GM23338 (cell line): ENCODE results near the gene LRRC27. TPM values are rescaled to one million over a fixed set of nuclear protein-coding genes. Genes with fewer than 3 reads are reported as not detected.

Source experiments
- ATAC-seq: fragments of 200-7000 bp; cut with Tn5 transposase; 3 replicates; pipeline ENCODE4 v1.9.1; 2020
- DNase-seq: peaks from one replicate; pipeline ENCODE4 v3.0.0-alpha.2; 2015; ENCODE audit warnings: low spot score
- H2AFZ ChIP-seq: fragments of 200-600 bp; sonication (generic); 2 replicates; pipeline ENCODE4 v1.8.0; 2016; ENCODE audit warnings: antibody characterized with exemption, mild to moderate bottlenecking, moderate library complexity
- H3F3A ChIP-seq: fragments of 200-600 bp; sonication (generic); replicated peaks from 2 replicates; pipeline ENCODE4 v1.8.0; 2017; ENCODE audit warnings: antibody characterized with exemption, mixed run types, low read depth
- H3K27ac ChIP-seq: fragments of 200-600 bp; sonication (generic); 2 replicates; pipeline ENCODE4 v1.6.1; 2016; ENCODE audit warnings: low read depth
- H3K27me3 ChIP-seq: fragments of 200-600 bp; sonication (generic); 2 replicates; pipeline ENCODE4 v1.8.0; 2016; ENCODE audit warnings: mild to moderate bottlenecking, mixed run types, moderate library complexity; ENCODE audit not compliant: insufficient read depth
- H3K36me3 ChIP-seq: fragments of 200-600 bp; sonication (generic); 2 replicates; pipeline ENCODE4 v1.8.0; 2016; ENCODE audit warnings: mild to moderate bottlenecking; ENCODE audit not compliant: insufficient read depth
- H3K4me1 ChIP-seq: fragments of 200-600 bp; sonication (generic); 2 replicates; pipeline ENCODE4 v1.8.0; 2016; ENCODE audit warnings: mild to moderate bottlenecking, moderate library complexity; ENCODE audit not compliant: insufficient read depth
- H3K4me2 ChIP-seq: fragments of 200-600 bp; sonication (generic); 2 replicates; pipeline ENCODE4 v1.7.1; 2017; ENCODE audit warnings: mixed run types
- H3K4me3 ChIP-seq: fragments of 200-600 bp; sonication (generic); 2 replicates; pipeline ENCODE4 v1.6.1; 2016; ENCODE audit warnings: mixed run types
- H3K79me2 ChIP-seq: fragments of 200-600 bp; sonication (generic); replicated peaks from 2 replicates; pipeline ENCODE4 v1.8.0; 2017; ENCODE audit warnings: mild to moderate bottlenecking; ENCODE audit not compliant: insufficient read depth
- H3K9me2 ChIP-seq: fragments of 200-600 bp; sonication (generic); 2 replicates; pipeline ENCODE4 v1.8.0; 2017; ENCODE audit not compliant: insufficient read depth
- H4K20me1 ChIP-seq: fragments of 200-600 bp; sonication (generic); replicated peaks from 2 replicates; pipeline ENCODE4 v1.8.0; 2017; ENCODE audit warnings: mild to moderate bottlenecking; ENCODE audit not compliant: insufficient read depth
- H3K27ac Mint-ChIP-seq: 2 replicates; pipeline ENCODE4 v1.8.0; 2020; ENCODE audit warnings: inconsistent platforms, mild to moderate bottlenecking, moderate library complexity, mixed read lengths
- H3K27me3 Mint-ChIP-seq: 3 replicates; pipeline ENCODE4 v1.8.0; 2022; ENCODE audit warnings: low read depth, mild to moderate bottlenecking, moderate library complexity, mixed read lengths, inconsistent platforms; ENCODE audit not compliant: insufficient read depth, poor library complexity
- H3K36me3 Mint-ChIP-seq: 3 replicates; pipeline ENCODE4 v1.8.0; 2021; ENCODE audit warnings: low read depth, mild to moderate bottlenecking, inconsistent platforms, moderate library complexity, mixed read lengths
- H3K4me1 Mint-ChIP-seq: 3 replicates; pipeline ENCODE4 v1.8.0; 2020; ENCODE audit warnings: mild to moderate bottlenecking, inconsistent platforms, mixed read lengths
- H3K4me3 Mint-ChIP-seq: 3 replicates; pipeline ENCODE4 v1.8.0; 2021; ENCODE audit warnings: moderate library complexity, mild to moderate bottlenecking, inconsistent platforms, mixed read lengths
- H3K9me3 Mint-ChIP-seq: 3 replicates; pipeline ENCODE4 v1.8.0; 2020; ENCODE audit warnings: moderate library complexity, mild to moderate bottlenecking, inconsistent platforms, mixed read lengths
- CREB1 ChIP-seq: fragments of 250-450 bp; sonication (Bioruptor Pico); IDR thresholded peaks from 2 replicates; pipeline ENCODE4 v1.5.0; 2020; ENCODE audit warnings: low read depth, mild to moderate bottlenecking, moderate library complexity
- CTCF ChIP-seq, 2 experiments: fragments of 200-600 bp in 1 of 2; sonication (generic) in 1 of 2; conservative IDR thresholded peaks; 2 replicates each; pipeline versions ENCODE4 v1.5.1 to v1.6.1; 2016 to 2017; ENCODE audit warnings: antibody characterized with exemption in 2 of 2, low read depth in 2 of 2, mild to moderate bottlenecking in 2 of 2, moderate library complexity in 1 of 2
- EZH2 ChIP-seq: fragments of 200-600 bp; sonication (generic); IDR thresholded peaks from one replicate; pipeline ENCODE4 v1.8.0; 2017; ENCODE audit warnings: antibody characterized with exemption, mild to moderate bottlenecking, low read depth; ENCODE audit not compliant: unreplicated experiment
- EZH2phosphoT487 ChIP-seq: fragments of 200-600 bp; sonication (generic); IDR thresholded peaks from one replicate; pipeline ENCODE4 v1.8.1; 2018; ENCODE audit warnings: antibody characterized with exemption; ENCODE audit not compliant: unreplicated experiment
- JUNB ChIP-seq: IDR thresholded peaks from one replicate; pipeline ENCODE4 v1.6.1; 2016; ENCODE audit warnings: antibody characterized with exemption; ENCODE audit not compliant: unreplicated experiment
- NANOG ChIP-seq: IDR thresholded peaks from 2 replicates; pipeline ENCODE4 v1.6.1; 2016; ENCODE audit warnings: antibody characterized with exemption, borderline replicate concordance
- POLR2AphosphoS5 ChIP-seq: IDR thresholded peaks from 2 replicates; pipeline ENCODE4 v1.6.1; 2016; ENCODE audit warnings: antibody characterized with exemption, low read depth
- REST ChIP-seq: IDR thresholded peaks from one replicate; pipeline ENCODE4 v1.6.1; 2018; ENCODE audit warnings: antibody characterized with exemption; ENCODE audit not compliant: unreplicated experiment
- STAT1 ChIP-seq: IDR thresholded peaks from one replicate; pipeline ENCODE4 v1.6.1; 2016; ENCODE audit warnings: antibody characterized with exemption; ENCODE audit not compliant: unreplicated experiment
- ZNF114 ChIP-seq: fragments of 250-450 bp; sonication (Bioruptor Pico); IDR thresholded peaks from 2 replicates; pipeline ENCODE4 v1.5.0; 2020; ENCODE audit warnings: mild to moderate bottlenecking, moderate library complexity
- ZNF331 ChIP-seq: fragments of 250-450 bp; sonication (Bioruptor Pico); IDR thresholded peaks from 2 replicates; pipeline ENCODE4 v1.5.0; 2020; ENCODE audit warnings: low read depth, mild to moderate bottlenecking, moderate library complexity
- ZNF462 ChIP-seq: fragments of 250-450 bp; sonication (Bioruptor Pico); IDR thresholded peaks from 2 replicates; pipeline ENCODE4 v1.5.0; 2020; ENCODE audit warnings: mild to moderate bottlenecking, moderate library complexity
- polyA plus RNA-seq: library from polyadenylated mRNA; unstranded; fragments of >200 nt; fragmentation: Nextera tagmentation; extraction: Ambion mirVana; gene quantifications from 2 replicates; pipeline ENCODE4 v1.2.1, GENCODE V29; 2016
- total RNA-seq: library from RNA; depleted of rRNA; stranded (reverse); fragments of >200 nt; shearing (Covaris generic); gene quantifications from 2 replicates; pipeline ENCODE4 v1.2.3, GENCODE V29; 2014
- TF ChIP-seq, protein P1 (sequence below): IDR thresholded peaks from 2 replicates; pipeline ENCODE4 v1.6.1; 2016; ENCODE audit warnings: antibody characterized with exemption

LRRC27 gene
- total and polyA plus RNA-seq, 2 experiments from 2014 or later: 2.9 to 3.5 TPM

DNA sequence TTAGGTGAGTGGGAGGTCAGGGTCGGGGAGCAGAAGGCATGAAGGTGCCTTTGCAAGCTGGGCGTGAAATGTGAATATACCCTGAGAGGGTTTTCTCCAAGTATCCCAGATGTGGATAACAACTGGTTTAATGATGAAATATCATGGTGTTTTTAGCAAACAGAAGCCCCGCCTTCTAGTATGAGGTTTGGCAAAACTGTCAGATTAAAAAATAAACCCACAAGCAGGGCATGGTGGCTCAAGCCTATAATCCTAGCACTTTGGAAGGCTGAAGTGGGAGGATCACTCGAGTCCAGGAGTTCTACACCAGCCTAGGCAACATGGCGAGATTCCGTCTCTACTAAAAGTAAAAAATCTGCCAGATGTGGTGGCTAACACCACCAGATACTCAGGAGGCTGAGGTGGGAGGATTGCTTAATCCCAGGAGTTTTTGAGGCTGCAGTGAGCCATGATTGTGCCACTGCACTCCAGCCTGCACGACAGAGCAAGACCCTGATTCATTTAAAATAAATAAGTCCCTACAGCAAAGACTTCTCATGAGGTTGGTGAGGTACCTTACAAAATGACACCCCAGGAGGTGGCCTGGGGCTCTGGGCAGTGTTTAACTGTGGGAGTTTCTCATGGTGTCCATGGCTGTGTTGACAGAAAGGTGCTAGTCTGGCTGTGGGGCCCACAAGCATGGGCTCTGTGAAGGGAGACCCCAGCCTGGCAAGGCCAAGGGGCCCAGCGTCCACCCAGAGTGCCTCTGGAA is 58.4 kb downstream of the LRRC27 start:
- no peak overlapping the region for H3K27ac Mint-ChIP-seq
- no peaks in the 10 kb centered on the region for H3K36me3 ChIP-seq
- no peak for DNase-seq
- H3K4me1 ChIP-seq: peaks cover 9% of the 10 kb centered on the region; the same call in 1 of the 2 replicates
- no peak overlapping the region for H3K27ac ChIP-seq
- H3K36me3 Mint-ChIP-seq: peaks cover 3% of the 10 kb centered on the region; the same call in 1 of the 3 replicates
- H3K4me2 ChIP-seq: no peak overlapping the region
- H3F3A ChIP-seq: no peaks in the 10 kb centered on the region
- H3K27me3 ChIP-seq: no peaks in the 10 kb centered on the region
- peaks cover 14% of the 10 kb centered on the region for H3K9me2 ChIP-seq
- no peaks in the 10 kb centered on the region for H3K79me2 ChIP-seq
- H3K4me1 Mint-ChIP-seq: peaks cover 9% of the 10 kb centered on the region
- H3K4me3 Mint-ChIP-seq: no peak overlapping the region
- no peak overlapping the region for H3K4me3 ChIP-seq
- no peak for TF ChIP-seq ZNF462 (CRISPR knock-in tag)
- TF ChIP-seq CREB1 (CRISPR knock-in tag): no peak
- TF ChIP-seq NANOG: no peak
- no peak for TF ChIP-seq JUNB
- no peak for TF ChIP-seq ZNF114 (CRISPR knock-in tag)
- no peak for TF ChIP-seq CTCF (conservative IDR thresholded peaks at IDR 0.05; ENCODE audit: low read depth in 2 of 2)
- no peak for TF ChIP-seq POLR2AphosphoS5
- no peak for TF ChIP-seq ZNF331 (CRISPR knock-in tag)
- no peak for TF ChIP-seq EZH2phosphoT487
- TF ChIP-seq, protein P1, sequence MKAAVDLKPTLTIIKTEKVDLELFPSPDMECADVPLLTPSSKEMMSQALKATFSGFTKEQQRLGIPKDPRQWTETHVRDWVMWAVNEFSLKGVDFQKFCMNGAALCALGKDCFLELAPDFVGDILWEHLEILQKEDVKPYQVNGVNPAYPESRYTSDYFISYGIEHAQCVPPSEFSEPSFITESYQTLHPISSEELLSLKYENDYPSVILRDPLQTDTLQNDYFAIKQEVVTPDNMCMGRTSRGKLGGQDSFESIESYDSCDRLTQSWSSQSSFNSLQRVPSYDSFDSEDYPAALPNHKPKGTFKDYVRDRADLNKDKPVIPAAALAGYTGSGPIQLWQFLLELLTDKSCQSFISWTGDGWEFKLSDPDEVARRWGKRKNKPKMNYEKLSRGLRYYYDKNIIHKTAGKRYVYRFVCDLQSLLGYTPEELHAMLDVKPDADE: no peak
- TF ChIP-seq REST: no peak
- no peak for TF ChIP-seq STAT1
- TF ChIP-seq EZH2: no peak
- H3K27me3 Mint-ChIP-seq: peaks cover 14% of the 10 kb centered on the region
- H4K20me1 ChIP-seq: no peaks in the 10 kb centered on the region
- no peak for ATAC-seq
- H3K9me3 Mint-ChIP-seq: peaks cover 5% of the 10 kb centered on the region; the same call in 1 of the 3 replicates
- no peak overlapping the region for H2AFZ ChIP-seq
